ENCODE results near the gene ZBTB7B. TPM values are rescaled to one million over a fixed set of nuclear protein-coding genes. Genes with fewer than 3 reads are reported as not detected.

The ZBTB7B gene
- total RNA-seq (2021) (38.6 and 44.1 TPM in 2 replicates), Bru-seq, nascent RNA (percentile 66 among the genes with signal in this experiment), BruChase-seq, experiment 1, labeled RNA remaining after a 2-hour chase (percentile 75 among the genes with signal in this experiment), BruChase-seq, experiment 2, labeled RNA remaining after a 6-hour chase (percentile 67 among the genes with signal in this experiment)
- long read RNA-seq, transcript ZBTB7B-202 (4 exons, 3,594 nt) = major isoform, 5 of 20 reads
- long read RNA-seq, partial matches to known transcripts = 7 of 20 reads
- long read RNA-seq, other reads (novel, unspliced or antisense) = 6 of 20 reads

DNA sequence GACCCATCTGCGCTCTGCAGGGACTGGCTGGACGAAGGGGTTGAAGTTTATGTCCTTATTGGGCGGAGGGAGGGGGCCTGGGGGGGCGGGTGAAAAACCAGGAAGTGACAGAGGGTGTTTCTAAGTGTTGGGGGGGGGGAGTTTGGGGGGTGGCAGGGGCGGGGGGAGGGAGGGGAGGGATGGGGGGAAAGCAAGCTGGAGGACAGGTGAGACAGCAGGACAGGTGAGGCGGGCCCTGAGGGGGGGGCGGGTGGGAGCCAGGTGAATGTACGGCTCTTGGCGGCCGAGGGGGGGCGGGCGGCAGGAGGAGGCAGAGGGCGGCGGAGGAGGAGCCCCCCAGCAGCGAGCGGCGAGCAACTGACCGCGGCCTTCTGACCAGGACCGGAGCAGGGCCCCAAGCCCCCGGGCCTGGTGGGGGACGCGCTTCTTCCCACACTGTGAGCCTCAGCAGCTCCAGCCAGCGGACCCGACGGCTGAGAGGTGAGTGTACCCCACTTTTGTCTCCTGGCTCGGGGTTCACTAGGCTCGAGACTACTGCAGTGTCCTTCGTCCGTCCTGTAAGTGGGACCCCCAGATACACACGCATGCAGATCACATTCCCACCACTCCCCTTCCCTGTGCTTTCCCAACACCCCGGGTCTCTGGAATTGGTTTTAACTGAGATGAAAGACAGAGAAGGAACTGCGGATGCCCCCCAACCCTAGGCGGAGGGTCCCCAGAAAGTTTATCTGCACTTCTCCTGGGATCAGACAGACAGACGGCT lies at the start of gene ZBTB7B:
TSS of gene ZBTB7B (plus strand) at position 339 of the 763 bp plus-strand sequence. CDS start 11,859 bp downstream, outside the sequence.
- CTCF ChIA-PET = interaction anchor here (0.7 to 1.2 kb wide), 3 partner anchors 14 to 49 kb away, joined by 3 to 7 read pairs (median 4); partner anchors contain the start of gene ADAM15
- BruUV-seq (replicated peaks) = TSS peak; percentile 53
- H3K4me1 ChIP-seq (replicated peaks; ENCODE audit: insufficient read depth) = peaks cover 20% of the 10 kb centered on the region
- no peaks in the 10 kb centered on the region; the same call in 1 of the 2 replicates for H4K20me1 ChIP-seq (ENCODE audit: insufficient read depth)
- H3K36me3 ChIP-seq (ENCODE audit: low read depth) = no peaks in the 10 kb centered on the region
- intact Hi-C loops (cut with micrococcal nuclease; ENCODE audit: unreplicated experiment) = loop anchor here (1.0 to 5.0 kb wide), 3 partner anchors 15 to 82 kb away; partner anchors contain the start of gene PYGO2
- no peaks in the 10 kb centered on the region for H3K27me3 ChIP-seq (ENCODE audit: insufficient read depth, low read depth)
- H2AFZ ChIP-seq = peak within 1 kb of the TSS; percentile 77
- peaks cover 58% of the 10 kb centered on the region for H3K79me2 ChIP-seq (ENCODE audit: low read depth)
- peak in 1 of 2 experiments; percentile 64 for DNase-seq
- peaks cover 16% of the 10 kb centered on the region for H3F3A ChIP-seq (ENCODE audit: insufficient read depth, low read depth)
- TF ChIP-seq EZH2 (IDR thresholded peaks at IDR 0.05; ENCODE audit: low read depth) = no peak
- TF ChIP-seq, protein P1, sequence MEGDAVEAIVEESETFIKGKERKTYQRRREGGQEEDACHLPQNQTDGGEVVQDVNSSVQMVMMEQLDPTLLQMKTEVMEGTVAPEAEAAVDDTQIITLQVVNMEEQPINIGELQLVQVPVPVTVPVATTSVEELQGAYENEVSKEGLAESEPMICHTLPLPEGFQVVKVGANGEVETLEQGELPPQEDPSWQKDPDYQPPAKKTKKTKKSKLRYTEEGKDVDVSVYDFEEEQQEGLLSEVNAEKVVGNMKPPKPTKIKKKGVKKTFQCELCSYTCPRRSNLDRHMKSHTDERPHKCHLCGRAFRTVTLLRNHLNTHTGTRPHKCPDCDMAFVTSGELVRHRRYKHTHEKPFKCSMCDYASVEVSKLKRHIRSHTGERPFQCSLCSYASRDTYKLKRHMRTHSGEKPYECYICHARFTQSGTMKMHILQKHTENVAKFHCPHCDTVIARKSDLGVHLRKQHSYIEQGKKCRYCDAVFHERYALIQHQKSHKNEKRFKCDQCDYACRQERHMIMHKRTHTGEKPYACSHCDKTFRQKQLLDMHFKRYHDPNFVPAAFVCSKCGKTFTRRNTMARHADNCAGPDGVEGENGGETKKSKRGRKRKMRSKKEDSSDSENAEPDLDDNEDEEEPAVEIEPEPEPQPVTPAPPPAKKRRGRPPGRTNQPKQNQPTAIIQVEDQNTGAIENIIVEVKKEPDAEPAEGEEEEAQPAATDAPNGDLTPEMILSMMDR (conservative IDR thresholded peaks at IDR 0.05) = no peak
- POLR2A ChIA-PET (ENCODE audit: unreplicated experiment) = interaction anchor here (0.5 to 0.9 kb wide), 7 partner anchors 8 to 80 kb away, joined by 3 to 22 read pairs (median 7); partner anchors contain the start of genes FLAD1 and SHC1
- H3K4me3 ChIP-seq = peak within 1 kb of the TSS; percentile 100
- H3K27ac ChIP-seq = peak within 1 kb of the TSS; percentile 72
- H3K9me3 ChIP-seq (ENCODE audit: insufficient read depth, low read depth) = no peaks in the 10 kb centered on the region
- peak within 1 kb of the TSS; percentile 91 for H3K4me2 ChIP-seq
- H3K9me2 ChIP-seq (ENCODE audit: insufficient read depth) = no peaks in the 10 kb centered on the region

DNA sequence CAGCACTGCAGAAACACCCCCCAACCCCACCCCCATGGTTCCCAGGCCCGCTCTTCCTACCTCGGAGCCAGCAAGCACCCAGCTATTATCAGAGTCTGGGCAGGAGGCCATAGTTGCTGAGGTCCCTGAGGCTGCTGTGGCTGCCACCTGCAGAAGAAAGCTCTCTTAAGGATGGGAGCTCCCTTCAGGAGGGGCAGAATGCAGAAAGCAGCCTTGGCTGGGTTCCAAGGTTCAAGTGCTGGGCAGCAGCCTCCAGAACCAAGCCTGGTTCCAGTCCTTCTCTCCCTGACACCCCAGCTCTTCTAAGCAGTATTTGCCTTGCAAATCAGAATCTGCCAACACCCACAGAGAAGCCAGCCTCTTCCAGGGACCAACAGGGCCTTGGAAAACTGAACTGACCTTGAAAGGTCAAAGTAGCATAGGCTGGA lies 49.0 kb upstream of the ZBTB7B start:
- no peak overlapping the region for H3K4me3 ChIP-seq
- H3K4me1 ChIP-seq (replicated peaks; ENCODE audit: insufficient read depth) = peaks cover 8% of the 10 kb centered on the region; the same call in 1 of the 2 replicates
- H3F3A ChIP-seq (ENCODE audit: insufficient read depth, low read depth) = peaks cover 16% of the 10 kb centered on the region
- H3K79me2 ChIP-seq (ENCODE audit: low read depth) = no peaks in the 10 kb centered on the region
- H3K4me2 ChIP-seq = no peak overlapping the region
- CTCF ChIA-PET = interaction anchor here (0.6 kb wide), 1 partner anchor 266 kb away, joined by 3 read pairs; no protein-coding TSS in a partner anchor
- no peaks in the 10 kb centered on the region for H3K36me3 ChIP-seq (ENCODE audit: low read depth)
- H3K9me3 ChIP-seq (ENCODE audit: insufficient read depth, low read depth) = no peaks in the 10 kb centered on the region
- intact Hi-C loops (cut with micrococcal nuclease; ENCODE audit: unreplicated experiment) = no loop called here
- H3K9me2 ChIP-seq (ENCODE audit: insufficient read depth) = no peaks in the 10 kb centered on the region
- no TSS peak for BruUV-seq (replicated peaks)
- TF ChIP-seq, protein P1 (conservative IDR thresholded peaks at IDR 0.05) = no peak
- TF ChIP-seq EZH2 (IDR thresholded peaks at IDR 0.05; ENCODE audit: low read depth) = no peak
- H3K27ac ChIP-seq = no peak overlapping the region
- H3K27me3 ChIP-seq (ENCODE audit: insufficient read depth, low read depth) = no peaks in the 10 kb centered on the region
- DNase-seq = no peak
- POLR2A ChIA-PET (ENCODE audit: unreplicated experiment) = no interaction called here
- no peaks in the 10 kb centered on the region for H4K20me1 ChIP-seq (ENCODE audit: insufficient read depth)
- no peak overlapping the region for H2AFZ ChIP-seq

DNA sequence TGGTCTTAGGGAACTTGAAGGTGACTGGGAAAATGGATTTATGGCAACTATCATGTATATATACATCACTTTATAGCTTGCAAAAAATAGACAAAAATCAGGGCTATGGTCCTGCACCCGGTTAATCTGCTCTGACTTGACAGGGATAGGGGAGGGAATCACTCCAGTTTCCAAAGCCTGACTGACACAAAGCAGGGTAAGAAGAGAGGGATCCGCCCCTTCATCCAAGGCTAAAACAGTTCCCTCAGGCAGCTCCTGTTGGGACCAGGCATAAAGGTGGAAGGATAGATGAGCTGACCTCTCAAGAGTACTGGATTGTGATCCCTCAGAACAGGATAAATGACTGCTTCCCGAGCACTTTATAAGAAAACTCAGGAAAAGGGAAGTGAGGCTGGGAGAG lies 48.1 kb upstream of the ZBTB7B start:
- ChIA-PET POLR2A (ENCODE audit: unreplicated experiment) (interaction anchor here (0.6 kb wide), 1 partner anchor 38 kb away, joined by 6 read pairs; no protein-coding TSS in a partner anchor), CTCF (interaction anchor here (0.6 to 0.9 kb wide), 2 partner anchors 10 to 15 kb away, joined by 3 read pairs; no protein-coding TSS in a partner anchor)
- H3K27ac ChIP-seq = no peak overlapping the region
- peaks cover 19% of the 10 kb centered on the region for H3F3A ChIP-seq (ENCODE audit: insufficient read depth, low read depth)
- TF ChIP-seq EZH2 (IDR thresholded peaks at IDR 0.05; ENCODE audit: low read depth) = no peak
- TF ChIP-seq, protein P1 (conservative IDR thresholded peaks at IDR 0.05) = no peak
- intact Hi-C loops (cut with micrococcal nuclease; ENCODE audit: unreplicated experiment) = no loop called here
- no peaks in the 10 kb centered on the region for H4K20me1 ChIP-seq (ENCODE audit: insufficient read depth)
- no TSS peak for BruUV-seq (replicated peaks)
- H3K79me2 ChIP-seq (ENCODE audit: low read depth) = no peaks in the 10 kb centered on the region
- no peak overlapping the region for H3K4me3 ChIP-seq
- DNase-seq = no peak
- H2AFZ ChIP-seq = no peak overlapping the region
- H3K4me2 ChIP-seq = no peak overlapping the region
- H3K9me2 ChIP-seq (ENCODE audit: insufficient read depth) = no peaks in the 10 kb centered on the region
- no peaks in the 10 kb centered on the region for H3K27me3 ChIP-seq (ENCODE audit: insufficient read depth, low read depth)
- peaks cover 8% of the 10 kb centered on the region; the same call in 1 of the 2 replicates for H3K4me1 ChIP-seq (replicated peaks; ENCODE audit: insufficient read depth)
- no peaks in the 10 kb centered on the region for H3K36me3 ChIP-seq (ENCODE audit: low read depth)
- H3K9me3 ChIP-seq (ENCODE audit: insufficient read depth, low read depth) = no peaks in the 10 kb centered on the region

All from PC-9 (cell line).